SH-SY5Y (cell line): ENCODE measurements around the gene MAST4.
A peak's percentile ranks its signal among the peaks of the same experiment; 100 is the strongest.

Experiments used
- GATA2 ChIP-seq: IDR thresholded peaks from 2 replicates; pipeline ENCODE4 v1.6.1; 2011; ENCODE audit warnings: mild to moderate bottlenecking, low read depth, low read length
- GATA3 ChIP-seq: IDR thresholded peaks from 2 replicates; pipeline ENCODE4 v1.6.1; 2011; ENCODE audit warnings: low read depth, mild to moderate bottlenecking, low read length, moderate library complexity

The MAST4 gene

DNA sequence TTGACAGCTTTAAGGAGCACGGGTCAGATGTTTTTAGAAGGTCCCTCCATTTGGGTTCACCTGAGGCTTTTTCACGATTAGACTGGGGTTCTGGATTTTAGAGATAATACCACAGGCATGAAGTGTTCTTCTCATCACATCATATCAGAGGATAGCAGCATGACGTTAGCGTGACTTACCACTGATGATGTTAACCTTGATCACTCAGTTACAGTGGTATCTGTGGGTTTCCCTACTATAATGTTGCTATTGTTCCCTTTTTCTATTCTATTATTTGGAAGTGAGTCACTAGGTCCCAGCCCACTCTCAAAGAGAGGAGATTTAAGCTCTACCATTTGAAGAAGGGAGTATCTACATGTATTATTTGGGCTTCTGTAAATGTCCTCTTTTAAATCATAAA lies 300.0 kb downstream of the MAST4 start:
- TF ChIP-seq GATA2 (no peak), GATA3 (no peak)

DNA sequence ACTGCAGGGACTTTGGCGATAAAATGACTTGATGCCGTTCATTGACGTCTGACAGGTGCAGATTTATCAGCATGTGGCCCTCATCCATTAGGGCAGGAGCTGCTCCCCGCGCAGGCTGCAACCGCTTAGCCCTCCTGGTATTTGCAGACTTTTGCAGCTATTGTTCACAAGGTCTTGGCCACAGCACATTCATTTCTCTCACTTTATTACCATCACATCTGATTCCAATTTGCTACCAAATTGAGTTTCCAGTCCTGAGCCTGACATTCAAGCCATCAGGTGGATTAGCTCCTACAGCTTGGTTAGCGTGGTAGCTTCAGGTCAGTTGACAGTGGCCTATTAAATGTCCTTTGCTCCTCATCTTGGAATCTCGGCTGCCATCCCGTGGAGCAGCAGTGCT lies 301.2 kb downstream of the MAST4 start:
- peak; percentile 20; the same call in 1 of the 2 replicates for TF ChIP-seq GATA3
- 0 out of 2 replicates have a peak, but pooled peaks have one; percentile 32 for TF ChIP-seq GATA2

DNA sequence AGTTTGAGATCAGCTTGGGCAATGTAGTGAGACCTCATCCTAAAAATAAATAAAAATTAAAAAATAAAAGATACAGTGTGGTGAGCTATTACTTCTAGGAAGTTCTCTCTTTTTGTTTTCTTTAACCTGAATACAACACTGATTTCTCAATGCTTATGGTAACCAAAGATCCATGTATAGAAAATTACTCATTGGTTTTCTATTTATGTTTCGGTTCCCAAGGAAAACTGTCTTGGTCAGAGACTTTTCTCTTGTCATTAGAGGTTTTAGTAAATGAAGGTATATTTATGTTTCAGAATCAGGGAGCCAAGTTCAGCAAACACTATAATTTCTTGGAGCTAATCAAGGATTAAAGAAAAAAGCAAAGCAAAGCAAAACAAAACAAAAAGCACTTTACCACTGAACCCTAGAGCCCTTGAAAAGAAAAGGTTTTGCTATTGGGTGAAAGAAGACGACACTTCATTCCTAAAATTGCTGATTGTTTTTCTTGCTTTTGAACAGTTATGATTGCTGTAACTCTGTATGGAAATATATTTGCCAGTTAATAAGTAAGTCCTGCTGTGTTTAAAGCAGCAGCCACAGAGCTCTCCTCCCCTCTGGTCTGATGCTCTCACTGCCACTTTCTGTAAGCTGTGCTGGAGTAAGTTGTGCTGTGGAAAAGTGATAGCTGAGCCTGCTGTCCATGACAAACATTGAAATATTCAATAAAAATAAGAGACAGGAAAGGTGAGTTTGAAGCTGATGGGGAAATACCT lies 302.2 kb downstream of the MAST4 start:
- TF ChIP-seq GATA3, result no peak
- TF ChIP-seq GATA2, result no peak

DNA sequence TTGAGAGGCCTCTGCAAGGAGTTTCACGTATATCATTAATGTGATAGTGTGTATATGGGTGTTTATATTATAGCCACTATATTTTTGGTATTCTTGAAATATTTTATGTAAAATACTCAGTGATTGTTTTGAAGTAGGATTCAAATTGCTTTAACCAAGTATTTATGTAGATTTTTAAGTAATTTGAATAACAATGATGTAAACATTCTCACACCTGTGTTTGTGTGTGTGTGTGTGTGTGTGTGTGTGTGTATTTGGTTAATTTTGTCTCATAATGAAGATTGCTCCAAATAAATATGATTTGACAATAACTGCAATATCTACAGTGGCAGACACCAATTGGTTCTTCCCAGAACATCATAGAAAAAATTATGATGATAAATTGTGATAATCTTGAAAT lies 307.0 kb downstream of the MAST4 start:
- no peak for TF ChIP-seq GATA2
- TF ChIP-seq GATA3, result no peak

DNA sequence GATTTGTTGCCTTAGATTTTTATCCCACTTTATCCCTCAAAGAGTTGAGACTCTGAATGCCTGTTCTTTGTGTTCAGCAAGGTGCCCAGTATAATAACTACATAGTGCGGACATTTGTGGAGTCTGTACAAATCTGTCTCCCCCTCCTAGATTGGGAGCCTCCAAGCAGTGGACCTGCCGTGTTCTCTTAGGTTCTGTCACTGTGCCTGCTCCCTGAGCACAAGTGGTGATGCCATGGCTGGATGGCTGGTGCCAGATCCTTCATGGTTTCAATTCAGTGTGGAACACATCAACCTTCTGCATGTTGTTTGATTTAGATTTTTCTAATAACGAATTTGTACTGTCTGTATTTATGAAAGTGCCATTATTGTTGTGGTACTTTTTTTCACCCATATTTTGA lies 307.5 kb downstream of the MAST4 start:
- TF ChIP-seq GATA3 (no peak), GATA2 (no peak)

DNA sequence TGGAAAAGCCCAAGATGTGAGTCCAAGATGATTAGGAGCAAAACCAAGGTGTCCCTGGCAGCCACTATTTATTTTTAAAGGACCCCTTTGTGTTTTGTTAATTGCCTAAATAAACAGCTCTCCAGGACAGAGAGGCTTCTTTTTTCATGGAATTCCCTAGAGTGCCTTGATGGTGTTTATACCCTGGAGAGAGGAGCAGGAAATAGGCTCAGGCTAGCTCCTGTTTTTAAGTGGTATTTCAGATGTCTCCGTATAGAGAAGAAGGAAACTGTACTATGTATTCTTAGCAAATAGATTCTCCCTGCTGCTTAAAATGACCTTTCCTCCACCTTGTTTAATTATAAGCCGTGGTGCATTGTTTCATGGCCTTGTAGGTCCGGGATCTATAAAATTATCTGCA lies 308.0 kb downstream of the MAST4 start:
- TF ChIP-seq GATA3 (no peak), GATA2 (no peak)

DNA sequence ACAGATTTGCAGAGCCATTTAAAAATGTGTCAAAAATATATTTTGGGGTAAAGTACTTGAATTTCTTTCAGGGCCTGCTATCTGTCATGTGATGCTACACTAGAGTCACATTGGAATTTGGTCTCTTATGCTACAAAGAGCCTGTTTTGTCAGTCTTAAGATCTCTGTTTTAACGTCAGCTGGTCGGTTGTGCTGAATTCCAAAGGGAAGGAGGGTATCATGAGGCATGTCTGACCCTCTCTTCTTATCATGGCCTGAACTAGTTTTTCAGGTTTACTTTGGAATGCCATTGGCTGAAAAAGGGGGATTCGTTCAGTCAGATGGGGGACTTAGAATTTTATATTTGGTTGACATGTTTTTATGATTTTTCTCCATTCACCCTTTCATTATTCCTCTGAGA lies 309.8 kb downstream of the MAST4 start:
- TF ChIP-seq GATA3, result no peak
- no peak for TF ChIP-seq GATA2

DNA sequence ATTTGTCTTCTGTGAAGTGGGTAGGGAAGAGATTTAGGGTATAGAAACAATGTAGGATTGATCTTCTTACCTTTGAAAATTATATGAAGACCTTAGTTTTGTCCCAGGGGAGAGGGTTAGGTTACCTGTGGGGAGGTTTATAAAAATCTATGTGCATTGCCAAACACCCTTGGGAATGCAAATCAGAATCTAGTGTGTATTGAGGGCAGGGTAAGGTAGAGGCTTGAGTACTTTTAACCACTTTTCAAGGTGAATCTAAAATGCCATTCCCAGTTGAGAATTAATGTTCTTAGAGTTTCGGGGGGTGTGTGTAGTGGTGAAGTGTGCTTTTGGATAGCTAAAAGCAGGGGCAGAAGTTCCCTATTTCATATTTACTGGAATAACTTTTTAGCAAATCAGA lies 312.0 kb downstream of the MAST4 start:
- TF ChIP-seq GATA3 (no peak), GATA2 (no peak)

DNA sequence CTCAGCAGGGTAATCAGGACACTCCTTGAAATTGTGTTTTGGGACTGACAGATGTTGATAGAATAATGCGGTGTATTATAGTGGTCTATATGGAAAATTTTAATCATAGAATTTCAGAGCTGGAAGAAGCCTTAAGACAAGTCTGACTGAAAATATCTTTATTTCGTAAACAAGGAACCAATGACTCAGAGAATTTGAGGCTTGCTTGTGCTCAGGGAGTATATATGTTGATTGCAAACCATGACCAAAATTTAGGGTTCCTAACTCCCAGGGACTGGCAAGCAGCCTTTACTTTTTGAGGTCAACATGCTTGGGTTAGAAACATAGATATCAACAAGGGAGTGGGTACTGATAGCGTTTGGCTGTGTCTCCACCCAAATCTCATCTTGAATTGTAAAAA lies 313.2 kb downstream of the MAST4 start:
- TF ChIP-seq GATA2, result no peak
- TF ChIP-seq GATA3, result no peak

DNA sequence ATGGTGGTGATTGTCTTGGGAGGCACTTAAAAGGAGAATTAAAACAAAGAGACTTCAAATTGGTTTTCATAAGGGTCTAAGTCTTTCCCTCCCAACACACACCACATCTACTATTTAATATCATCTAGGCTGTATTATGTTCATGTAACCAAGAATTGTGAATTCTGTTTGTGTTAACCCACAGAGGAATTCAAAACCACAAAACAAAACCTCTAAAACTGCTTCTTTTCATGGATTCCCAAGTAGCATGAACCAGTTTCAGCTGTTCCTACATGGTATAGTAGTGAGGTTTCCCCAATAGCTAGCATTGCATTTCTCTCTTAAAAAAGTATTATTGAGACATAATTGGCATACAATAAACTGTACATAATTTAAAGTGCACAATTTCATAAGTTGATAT lies 316.6 kb downstream of the MAST4 start:
- TF ChIP-seq GATA3, result no peak
- TF ChIP-seq GATA2, result no peak

DNA sequence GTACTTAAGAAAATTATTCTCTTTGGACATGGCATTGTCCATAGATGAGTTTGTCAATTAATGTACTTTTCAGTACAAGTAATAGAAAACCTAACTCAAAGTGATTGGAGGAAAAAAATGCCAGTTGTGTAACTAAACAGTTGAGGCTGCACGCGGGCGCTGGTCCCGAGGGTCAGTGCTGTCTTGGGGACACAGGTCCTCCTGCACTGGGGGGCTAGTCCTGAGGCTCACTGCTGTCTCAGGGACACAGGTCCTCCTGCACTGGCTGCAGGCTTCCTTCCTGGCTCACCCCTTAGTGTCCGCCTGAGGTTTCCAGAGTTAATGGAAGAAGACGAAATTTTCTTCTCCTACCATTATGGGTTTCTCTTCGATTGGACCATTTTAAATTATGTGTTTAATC lies 319.3 kb downstream of the MAST4 start:
- TF ChIP-seq GATA2, result no peak
- no peak for TF ChIP-seq GATA3

DNA sequence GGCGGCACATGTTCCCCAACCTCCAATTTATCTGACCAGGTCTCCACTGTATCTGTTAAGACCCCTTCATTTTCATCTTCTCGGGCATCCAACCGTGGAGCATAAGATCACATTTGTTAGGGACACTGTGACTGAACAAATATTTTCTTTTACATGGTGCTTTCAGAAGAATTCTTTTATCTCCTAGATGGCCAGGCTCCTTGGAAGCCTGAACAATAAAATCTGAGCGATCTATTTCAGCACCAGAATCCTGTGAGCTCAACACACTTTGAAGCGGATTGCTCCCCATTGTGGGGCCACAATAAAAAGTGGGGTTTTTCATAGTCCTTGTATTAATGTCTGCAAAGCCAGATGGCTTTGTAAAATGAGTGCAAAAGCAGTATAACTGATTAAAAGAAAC lies 326.7 kb downstream of the MAST4 start:
- TF ChIP-seq GATA2, result no peak
- no peak for TF ChIP-seq GATA3

DNA sequence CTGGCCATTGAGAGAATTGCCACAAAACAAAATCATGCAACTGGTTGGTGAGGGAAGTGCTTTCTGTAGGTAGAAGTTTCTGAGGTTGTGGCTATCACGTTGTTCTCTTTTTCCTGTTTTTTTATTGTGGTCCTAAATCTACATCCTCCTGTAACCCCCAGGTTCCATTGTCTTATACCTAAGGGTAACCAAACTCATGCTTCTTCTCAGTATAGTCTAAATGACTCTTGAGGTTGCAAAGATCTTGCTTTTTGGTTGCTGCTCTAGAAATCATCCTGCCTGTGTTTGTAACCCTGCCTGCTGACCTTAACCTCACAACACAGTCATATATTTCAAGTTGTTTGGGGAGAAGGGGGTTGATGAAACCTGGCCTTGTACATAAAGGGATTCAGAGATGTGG lies 327.3 kb downstream of the MAST4 start:
- TF ChIP-seq GATA2, result no peak
- no peak for TF ChIP-seq GATA3

DNA sequence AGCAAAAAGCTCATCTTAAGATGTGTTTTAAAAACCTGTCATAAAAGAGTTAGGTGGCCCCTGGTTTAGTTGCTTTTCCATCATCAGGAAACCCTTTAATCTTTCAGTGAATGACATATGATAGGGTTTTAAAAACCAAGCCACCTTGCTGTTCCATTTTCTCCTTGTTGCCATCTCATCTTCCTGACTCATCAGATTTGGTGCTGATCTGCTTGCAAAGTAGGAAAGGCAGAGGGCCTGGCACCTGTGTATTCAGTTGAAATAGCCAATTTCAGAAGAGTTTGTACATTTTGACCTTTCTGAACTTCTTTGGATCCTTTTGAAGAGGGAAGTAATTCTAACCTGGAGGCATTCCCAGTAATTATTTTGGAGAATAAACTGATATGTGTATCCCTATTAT lies 327.7 kb downstream of the MAST4 start:
- TF ChIP-seq GATA3 (no peak), GATA2 (no peak)

DNA sequence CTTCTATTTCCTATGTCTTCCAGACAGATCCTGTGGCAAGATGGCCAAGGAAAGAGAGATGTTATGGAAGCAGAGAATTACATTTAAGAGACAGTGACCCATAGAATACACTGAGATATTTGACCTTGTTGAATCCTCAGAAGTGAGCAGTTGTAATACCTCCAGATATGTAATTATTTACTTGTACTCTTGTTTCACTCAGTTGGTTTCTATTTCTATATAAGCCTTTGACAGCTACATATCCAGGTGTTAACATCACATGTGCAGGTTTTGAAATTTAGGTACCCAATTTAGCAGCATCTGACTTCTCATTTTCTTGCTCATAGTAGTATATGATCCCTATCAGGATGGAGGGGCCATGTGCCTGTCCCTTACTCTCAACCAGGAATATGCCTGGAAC lies 330.9 kb downstream of the MAST4 start:
- TF ChIP-seq GATA2 (no peak), GATA3 (no peak)

DNA sequence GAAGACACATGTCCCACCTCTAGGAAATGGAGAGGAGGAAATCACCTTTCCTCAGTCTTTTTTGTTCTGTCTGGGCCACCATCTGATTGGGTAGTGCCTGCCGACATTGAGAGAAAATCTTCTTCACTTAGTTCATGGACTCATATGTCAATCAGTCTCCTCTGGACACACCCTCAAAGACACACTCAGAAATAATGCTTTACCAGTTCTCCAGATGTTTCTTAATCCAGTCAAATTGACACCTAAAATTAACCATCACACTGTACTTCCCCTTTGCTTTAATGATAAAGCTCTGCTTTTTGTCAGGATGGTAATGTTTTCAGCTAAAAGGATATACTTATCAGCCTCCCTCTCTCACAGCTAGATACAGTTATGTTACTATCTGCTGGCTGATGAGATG lies 333.1 kb downstream of the MAST4 start:
- TF ChIP-seq GATA2, result no peak
- no peak for TF ChIP-seq GATA3

DNA sequence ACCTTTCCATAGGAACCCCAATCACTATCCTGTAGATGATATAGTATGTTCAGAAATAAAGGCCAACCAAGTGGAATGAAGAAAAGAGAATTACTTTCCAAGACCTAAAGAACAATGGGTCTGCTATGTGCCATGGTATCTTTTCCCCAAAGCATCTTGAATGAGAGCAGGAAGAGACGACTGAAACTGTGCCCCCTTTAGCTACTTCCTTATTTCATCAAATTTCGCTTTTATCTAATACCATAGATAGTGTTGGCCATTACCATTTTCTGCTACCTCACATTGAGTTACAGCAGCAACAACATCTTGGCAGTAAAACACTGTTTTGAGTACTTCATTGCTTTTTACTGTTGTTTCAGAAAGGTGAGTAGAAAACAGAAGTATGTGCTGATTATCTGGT lies 333.8 kb downstream of the MAST4 start:
- TF ChIP-seq GATA2 (no peak), GATA3 (no peak)
